Measurements from ENCODE around the gene ITCH. TPM values are rescaled to one million over a fixed set of nuclear protein-coding genes. Genes with fewer than 3 reads are reported as not detected.

The ITCH gene
- total and polyA plus RNA-seq, 2 of the 8 experiments (the other 6 are each of a cell fraction or from before 2014, with no cell fraction given): 3.9 to 45.2 TPM

GRCh38 chr20:34320861-34321260 lies 42.2 kb upstream of the ITCH start:
- Histone ChIP-seq H3K9ac (replicated peaks in 1 of 4; ENCODE audit: extremely low read depth in 1 of 4, low read depth in 3 of 4, low read length in 3 of 4) (no peak overlapping the region), H3K79me2 (ENCODE audit: control insufficient read depth in 1 of 2, insufficient read depth in 2 of 2, low read length in 2 of 2) (no peaks in the 10 kb centered on the region), H2BK5ac (ENCODE audit: low read depth, low read length) (peak overlapping the region; percentile 55; the same call in 1 of the 2 replicates), H3K4me2 (ENCODE audit: insufficient read depth in 1 of 2, low read depth in 2 of 2, low read length in 2 of 2) (no peak overlapping the region), H2BK12ac (ENCODE audit: low read depth, low read length) (peak overlapping the region; percentile 82), H3K18ac (ENCODE audit: extremely low read depth, low read length) (peak overlapping the region; percentile 14; the same call in 1 of the 2 replicates), H3K27me3 (replicated peaks in 1 of 4; ENCODE audit: control insufficient read depth in 3 of 4, extremely low read depth in 1 of 4, insufficient read depth in 3 of 4, low read length in 3 of 4) (no peaks in the 10 kb centered on the region), H3K56ac (replicated peaks; ENCODE audit: insufficient read length, low read depth, low read length) (no peak overlapping the region), H3K4me1 (replicated peaks in 1 of 4; ENCODE audit: control insufficient read depth in 3 of 4, insufficient read depth in 4 of 4, low read length in 3 of 4) (peaks cover 2 to 20% (median 8%) of the 10 kb centered on the region in 4 experiments; a peak in 5 of 7 replicates), H2AK5ac (ENCODE audit: low read depth, low read length) (peak overlapping the region; percentile 88; the same call in 1 of the 2 replicates), H4K5ac (ENCODE audit: insufficient read length, low read depth, low read length) (no peak overlapping the region), H3K23ac (ENCODE audit: insufficient read length) (no peak overlapping the region), H4K91ac (replicated peaks; ENCODE audit: insufficient read length, low read length) (peak overlapping the region; percentile 45), H3K36me3 (ENCODE audit: control insufficient read depth in 2 of 4, insufficient read depth in 4 of 4, low read length in 3 of 4) (no peaks in the 10 kb centered on the region), H3K4ac (replicated peaks; ENCODE audit: insufficient read length, low read depth, low read length) (peak overlapping the region; percentile 12), H3K23me2 (ENCODE audit: low read depth, low read length) (no peaks in the 10 kb centered on the region; the same call in 1 of the 2 replicates), H4K20me1 (replicated peaks in 1 of 2; ENCODE audit: control insufficient read depth in 1 of 2, insufficient read depth in 2 of 2, low read length in 2 of 2) (no peaks in the 10 kb centered on the region), H2BK120ac (replicated peaks; ENCODE audit: low read depth, low read length) (no peak overlapping the region), H3K4me3 (ENCODE audit: extremely low read depth in 1 of 4, insufficient read depth in 2 of 4, low read depth in 3 of 4, low read length in 4 of 4) (no peak overlapping the region), H2BK15ac (ENCODE audit: low read length) (peak overlapping the region; percentile 94; the same call in 1 of the 2 replicates), H2BK20ac (ENCODE audit: low read length) (peak overlapping the region; percentile 40; the same call in 1 of the 2 replicates), H4K8ac (ENCODE audit: extremely low read depth, insufficient read depth, low read length) (no peak overlapping the region), H3K27ac (ENCODE audit: low read depth, low read length) (no peak overlapping the region), H3K79me1 (ENCODE audit: low read depth, low read length) (no peaks in the 10 kb centered on the region), H3K14ac (ENCODE audit: insufficient read length) (no peak overlapping the region), H3K9me3 (ENCODE audit: insufficient read depth in 2 of 2, low read depth in 1 of 2, low read length in 1 of 2) (no peaks in the 10 kb centered on the region), H2AFZ (ENCODE audit: low read length) (no peak overlapping the region)
- no peak for DNase-seq (ENCODE audit: low read depth in 1 of 2, low spot score in 2 of 2)
- ChIA-PET CTCF (ENCODE audit: partially characterized antibody) (interaction anchor here (0.9 to 1.9 kb wide), 3 partner anchors 9 to 202 kb away, joined by 3 to 9 read pairs (median 8); no protein-coding TSS in a partner anchor), POLR2A (ENCODE audit: partially characterized antibody) (interaction anchor here (1.3 kb wide), 2 partner anchors 18 to 20 kb away, joined by 3 read pairs; no protein-coding TSS in a partner anchor)
- TF ChIP-seq TCF12 (IDR thresholded peaks at IDR 0.05; ENCODE audit: low read depth, low read length) (no peak), POLR2A (IDR thresholded peaks at IDR 0.05; ENCODE audit: control extremely low read depth in 1 of 2, low read depth in 2 of 2, low read length in 2 of 2) (no peak), PHF8 (conservative IDR thresholded peaks at IDR 0.05; ENCODE audit: low read depth, low read length) (no peak)
- FAIRE-seq: no peak
- 85% methylated on average over 3 of the region's 3 CpGs; no CpG with 5 or more reads in 1 of the 2 experiments for WGBS, 2 experiments (ENCODE audit: extremely low coverage in 1 of 2, insufficient coverage in 1 of 2, insufficient read length in 1 of 2, insufficient replicate concordance in 2 of 2, low coverage in 1 of 2, low lambda C conversion rate in 2 of 2, missing lambda C conversion rate in 1 of 2)
